Fibroblast of peridontal ligament (primary cell): Measurements from ENCODE around the gene WDR4.
"Not testable (repeated sequence)": the region's sequence is repeated elsewhere in the genome, so short reads cannot be mapped to it uniquely, and the experiment has no call there.

Source experiments
- DNase-seq: peaks from one replicate; pipeline ENCODE4 v3.0.0-alpha.2; 2010; ENCODE audit errors: extremely low read depth

The WDR4 gene

DNA sequence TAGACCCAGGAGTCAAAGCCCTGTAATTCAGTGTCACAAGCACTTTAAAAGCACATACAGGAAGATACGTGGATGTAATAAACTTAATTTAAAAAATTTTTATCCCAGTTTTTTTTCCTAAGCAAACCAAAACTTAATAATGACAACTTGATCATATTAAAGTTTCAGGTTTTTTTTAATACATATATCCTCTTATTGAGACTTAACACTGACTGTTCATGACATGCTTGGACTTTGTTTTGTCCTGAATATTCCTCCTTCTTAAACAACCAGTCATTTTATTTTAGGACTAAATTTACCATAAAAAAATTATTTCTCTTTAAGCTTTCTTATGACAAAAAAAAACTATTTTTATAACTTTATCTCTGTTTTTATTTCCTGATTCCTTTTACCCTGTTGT lies 64.1 kb downstream of the WDR4 start:
- no peak for DNase-seq

GRCh38 chr21:42812528-42813241 lies 66.7 kb downstream of the WDR4 start:
- not testable (repeated sequence) for DNase-seq

- no peak for DNase-seq
Measured at GRCh38 chr21:42811960-42812359, 67.4 kb downstream of the WDR4 start.

DNA sequence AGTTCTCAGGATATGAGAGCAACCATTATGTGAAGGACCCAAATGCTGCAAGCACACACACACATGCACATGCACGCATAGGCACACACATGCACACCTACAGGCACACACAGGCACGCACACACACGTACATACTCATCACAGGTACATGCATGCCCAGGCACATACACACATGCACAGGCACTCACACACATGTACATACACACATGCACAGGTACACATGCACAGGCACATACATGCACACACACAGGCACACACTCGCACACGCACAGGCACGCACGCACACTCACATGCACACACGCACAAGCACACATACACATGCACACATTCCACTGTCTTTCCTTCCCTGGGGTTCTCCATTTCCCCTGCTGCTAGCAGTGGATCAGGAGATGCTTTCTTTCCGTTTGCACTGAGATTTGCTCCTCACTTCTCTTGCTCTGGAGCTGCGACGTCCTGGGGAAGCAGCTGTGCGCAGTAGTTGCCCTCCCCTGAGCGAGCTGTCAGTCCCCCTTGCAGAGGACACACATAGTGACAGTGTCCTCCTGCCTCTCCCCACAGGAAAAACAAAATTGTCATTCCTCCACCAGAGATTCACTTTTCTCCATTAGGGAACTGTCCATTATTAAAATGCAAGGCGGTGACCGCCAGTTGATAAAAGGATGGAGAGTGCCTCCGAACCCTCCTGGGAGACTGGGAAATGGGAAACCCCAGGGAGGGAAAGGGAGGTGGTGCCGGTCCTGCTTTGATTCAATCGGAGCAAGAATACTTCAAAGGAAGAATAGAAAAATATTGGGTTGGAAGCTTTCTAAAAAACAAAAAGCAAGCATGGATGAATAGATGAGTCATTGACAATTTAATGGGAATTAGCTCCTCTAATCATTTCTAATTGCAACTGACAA lies 69.5 kb downstream of the WDR4 start:
- DNase-seq: no peak

- no peak for DNase-seq
Measured at GRCh38 chr21:42809171-42809570, 70.2 kb downstream of the WDR4 start.

- no peak for DNase-seq
Measured at GRCh38 chr21:42807938-42808613, 71.3 kb downstream of the WDR4 start.

DNA sequence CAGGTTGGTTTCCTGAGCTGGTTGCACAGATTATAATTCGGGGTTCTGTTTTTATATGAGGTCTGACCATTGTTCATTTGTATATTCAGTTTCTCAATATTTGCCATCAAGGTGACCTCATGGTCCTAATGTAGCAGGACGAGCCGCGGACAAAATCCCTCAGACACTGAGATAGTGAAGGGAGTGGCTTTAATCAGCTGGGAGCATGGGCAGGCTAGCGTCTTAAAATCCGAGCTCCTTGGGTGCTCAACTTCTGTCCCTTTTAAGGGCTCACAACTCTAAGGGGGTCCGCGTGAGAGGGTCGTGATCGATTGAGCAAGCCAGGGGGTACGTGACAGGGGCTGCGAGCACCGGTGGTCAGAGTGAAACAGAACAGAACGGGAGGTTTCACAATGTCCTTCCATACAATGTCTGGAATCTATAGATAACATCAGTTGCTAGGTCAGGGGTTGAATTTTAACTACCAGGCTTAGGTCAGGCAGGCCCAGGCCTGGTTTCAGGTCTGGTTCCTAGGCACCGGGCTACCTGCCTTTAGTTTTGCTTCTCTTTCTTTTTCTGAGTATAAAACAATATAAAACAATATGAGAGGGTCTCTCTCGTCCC lies 71.9 kb downstream of the WDR4 start:
- not testable (repeated sequence) for DNase-seq

DNA sequence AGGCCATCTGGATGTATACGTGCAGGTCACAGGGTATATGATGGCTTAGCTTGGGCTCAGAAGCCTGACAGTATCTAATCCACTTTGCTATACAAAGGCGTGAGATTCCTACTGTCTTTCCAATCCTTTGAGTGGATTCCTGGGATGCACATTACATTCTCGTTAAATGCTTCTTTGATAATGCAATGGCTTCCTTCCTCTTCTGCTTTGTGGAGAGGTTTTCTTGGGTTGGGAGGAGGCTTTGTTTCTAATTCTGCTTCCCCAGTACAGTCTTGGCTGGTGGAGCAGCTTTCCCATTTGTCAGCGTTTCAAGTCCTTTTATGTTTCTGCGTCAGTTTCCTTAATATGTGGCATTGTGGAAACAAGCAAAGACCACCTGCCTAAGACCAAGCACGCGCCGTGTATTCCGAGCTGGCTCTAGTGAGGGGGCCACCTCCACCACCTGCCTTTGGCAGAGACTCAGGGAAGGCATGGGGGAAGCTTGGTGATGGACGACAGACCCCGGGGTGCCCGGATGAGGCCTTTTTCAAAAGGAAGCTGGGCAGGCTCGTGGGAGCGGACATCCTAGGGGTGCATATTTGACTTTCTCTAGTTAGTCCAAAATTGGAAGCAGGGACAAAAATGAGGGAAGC lies 72.7 kb downstream of the WDR4 start:
- DNase-seq: no peak

GRCh38 chr21:42801616-42802015 lies 77.7 kb downstream of the WDR4 start:
- DNase-seq: not testable (repeated sequence)

DNA sequence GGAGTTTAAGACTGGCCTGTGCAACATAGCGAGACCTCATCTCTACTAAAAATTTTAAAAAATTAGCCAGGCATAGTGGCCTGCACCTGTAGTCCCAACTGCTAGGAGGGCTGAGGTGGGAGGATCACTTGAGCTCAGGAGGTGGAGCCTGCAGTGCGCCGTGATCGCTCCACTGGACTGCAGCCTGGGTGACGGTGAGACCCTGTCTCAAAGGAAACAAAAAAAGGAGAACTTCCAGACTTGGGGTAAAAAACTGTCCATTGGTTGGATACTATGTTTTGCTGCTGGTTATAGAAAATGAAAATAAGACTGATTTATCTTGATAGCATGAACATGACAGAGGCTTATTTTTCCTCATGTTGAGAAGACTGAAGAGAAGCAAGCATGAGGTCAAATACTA lies 79.4 kb downstream of the WDR4 start:
- no peak for DNase-seq

GRCh38 chr21:42799516-42799915 lies 79.8 kb downstream of the WDR4 start:
- no peak for DNase-seq
